ENCODE results near the gene BTBD16.

DNA sequence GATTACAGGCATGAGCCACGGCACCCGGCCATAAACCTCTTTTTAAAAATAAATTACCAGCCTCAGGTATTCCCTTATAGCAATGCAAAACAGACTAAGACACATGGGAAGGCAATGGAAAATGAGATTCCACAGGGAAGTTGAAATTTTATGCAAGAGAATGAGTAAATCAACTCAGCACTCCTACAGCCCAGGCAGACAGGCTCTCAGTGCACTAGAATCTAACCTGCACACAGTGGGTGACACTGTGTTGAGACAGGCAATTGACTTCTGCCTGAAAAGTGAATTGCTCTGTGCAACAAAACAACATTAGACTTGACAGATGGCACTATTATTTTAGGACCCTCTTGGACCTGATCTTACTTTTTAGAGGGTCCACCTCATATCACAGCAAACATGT is 83.3 kb downstream of the BTBD16 start:
- TF ChIP-seq, protein P1, sequence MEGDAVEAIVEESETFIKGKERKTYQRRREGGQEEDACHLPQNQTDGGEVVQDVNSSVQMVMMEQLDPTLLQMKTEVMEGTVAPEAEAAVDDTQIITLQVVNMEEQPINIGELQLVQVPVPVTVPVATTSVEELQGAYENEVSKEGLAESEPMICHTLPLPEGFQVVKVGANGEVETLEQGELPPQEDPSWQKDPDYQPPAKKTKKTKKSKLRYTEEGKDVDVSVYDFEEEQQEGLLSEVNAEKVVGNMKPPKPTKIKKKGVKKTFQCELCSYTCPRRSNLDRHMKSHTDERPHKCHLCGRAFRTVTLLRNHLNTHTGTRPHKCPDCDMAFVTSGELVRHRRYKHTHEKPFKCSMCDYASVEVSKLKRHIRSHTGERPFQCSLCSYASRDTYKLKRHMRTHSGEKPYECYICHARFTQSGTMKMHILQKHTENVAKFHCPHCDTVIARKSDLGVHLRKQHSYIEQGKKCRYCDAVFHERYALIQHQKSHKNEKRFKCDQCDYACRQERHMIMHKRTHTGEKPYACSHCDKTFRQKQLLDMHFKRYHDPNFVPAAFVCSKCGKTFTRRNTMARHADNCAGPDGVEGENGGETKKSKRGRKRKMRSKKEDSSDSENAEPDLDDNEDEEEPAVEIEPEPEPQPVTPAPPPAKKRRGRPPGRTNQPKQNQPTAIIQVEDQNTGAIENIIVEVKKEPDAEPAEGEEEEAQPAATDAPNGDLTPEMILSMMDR (IDR thresholded peaks at IDR 0.05), result no peak
- no peak for TF ChIP-seq POLR2A (IDR thresholded peaks at IDR 0.05)

All from body of pancreas (tissue), 4 donors.